Measurements from ENCODE around the gene TRAF5. TPM values are rescaled to one million over a fixed set of nuclear protein-coding genes. Genes with fewer than 3 reads are reported as not detected.

Gene TRAF5
- total RNA-seq, 2 donors from 2014 or later, result 13.9 to 14.5 TPM

DNA sequence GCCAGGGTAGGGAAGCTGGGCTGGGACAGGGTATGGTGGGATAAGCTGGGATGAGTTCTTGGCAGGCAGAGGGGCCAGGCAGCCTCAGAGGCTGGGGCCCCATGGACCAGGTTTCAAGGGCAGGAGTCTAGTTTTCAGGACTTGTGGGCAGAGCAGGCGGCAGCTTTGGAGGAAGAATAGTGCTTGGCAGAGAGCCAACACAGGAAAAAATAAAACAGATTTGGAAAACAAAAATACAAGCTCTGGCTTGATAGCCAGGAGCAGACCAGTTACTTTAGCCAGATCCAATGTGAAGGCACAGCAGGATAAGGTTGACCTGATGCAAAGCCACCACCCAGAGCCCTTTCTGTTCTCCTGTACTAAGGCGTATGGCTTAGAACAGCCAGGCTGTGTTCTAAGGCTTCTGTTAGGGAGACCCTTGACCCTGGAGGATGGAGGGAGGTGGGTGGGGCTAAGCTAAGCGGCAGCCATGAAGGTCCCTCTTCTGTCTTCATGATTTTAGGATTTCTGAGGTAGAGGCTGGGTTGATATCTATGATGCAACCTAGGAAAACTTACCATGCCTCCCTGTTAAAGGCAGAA lies 5.5 kb downstream of the TRAF5 start:
- Histone ChIP-seq H3K9ac (ENCODE audit: low read depth in 2 of 2, low read length in 2 of 2) (peak overlapping the region in 1 of 2 donors; percentile 19), H3K4me1 (peaks cover 41% of the 10 kb centered on the region), H3K4me3 (no peak overlapping the region), H3K36me3 (no peaks in the 10 kb centered on the region), H3K27me3 (no peaks in the 10 kb centered on the region), H3K9me3 (no peaks in the 10 kb centered on the region), H3K27ac (no peak overlapping the region)
- intact Hi-C loops (cut with DNase I), result no loop called here
- TF ChIP-seq, protein P1, sequence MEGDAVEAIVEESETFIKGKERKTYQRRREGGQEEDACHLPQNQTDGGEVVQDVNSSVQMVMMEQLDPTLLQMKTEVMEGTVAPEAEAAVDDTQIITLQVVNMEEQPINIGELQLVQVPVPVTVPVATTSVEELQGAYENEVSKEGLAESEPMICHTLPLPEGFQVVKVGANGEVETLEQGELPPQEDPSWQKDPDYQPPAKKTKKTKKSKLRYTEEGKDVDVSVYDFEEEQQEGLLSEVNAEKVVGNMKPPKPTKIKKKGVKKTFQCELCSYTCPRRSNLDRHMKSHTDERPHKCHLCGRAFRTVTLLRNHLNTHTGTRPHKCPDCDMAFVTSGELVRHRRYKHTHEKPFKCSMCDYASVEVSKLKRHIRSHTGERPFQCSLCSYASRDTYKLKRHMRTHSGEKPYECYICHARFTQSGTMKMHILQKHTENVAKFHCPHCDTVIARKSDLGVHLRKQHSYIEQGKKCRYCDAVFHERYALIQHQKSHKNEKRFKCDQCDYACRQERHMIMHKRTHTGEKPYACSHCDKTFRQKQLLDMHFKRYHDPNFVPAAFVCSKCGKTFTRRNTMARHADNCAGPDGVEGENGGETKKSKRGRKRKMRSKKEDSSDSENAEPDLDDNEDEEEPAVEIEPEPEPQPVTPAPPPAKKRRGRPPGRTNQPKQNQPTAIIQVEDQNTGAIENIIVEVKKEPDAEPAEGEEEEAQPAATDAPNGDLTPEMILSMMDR (IDR thresholded peaks at IDR 0.05), result no peak
- no peak for DNase-seq

DNA sequence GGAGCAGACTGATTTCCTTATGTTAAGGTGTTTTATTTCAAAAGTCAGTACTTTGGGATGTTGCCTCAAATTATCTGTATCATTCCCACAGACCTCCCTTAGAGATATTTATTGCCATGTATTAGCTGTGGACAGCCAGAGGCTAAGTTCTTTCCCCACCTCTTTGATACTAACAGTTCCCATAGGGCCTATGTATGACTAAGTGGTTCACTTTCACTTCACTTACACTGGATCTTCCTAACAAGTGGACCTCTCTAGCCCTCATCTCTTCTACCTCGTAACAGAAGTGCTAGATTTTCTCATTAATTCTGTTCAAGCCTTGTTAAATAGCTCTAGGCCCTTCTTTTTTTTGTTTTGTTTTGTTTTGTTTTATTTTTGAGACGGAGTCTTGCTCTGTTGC lies 6.2 kb downstream of the TRAF5 start:
- no peaks in the 10 kb centered on the region for H3K9me3 ChIP-seq
- no peak for DNase-seq
- H3K27me3 ChIP-seq, result no peaks in the 10 kb centered on the region
- H3K27ac ChIP-seq, result no peak overlapping the region
- TF ChIP-seq, protein P1 (IDR thresholded peaks at IDR 0.05), result no peak
- H3K36me3 ChIP-seq, result no peaks in the 10 kb centered on the region
- H3K4me3 ChIP-seq, result no peak overlapping the region
- intact Hi-C loops (cut with DNase I), result no loop called here
- H3K4me1 ChIP-seq, result peaks cover 45% of the 10 kb centered on the region
- H3K9ac ChIP-seq (ENCODE audit: low read depth in 2 of 2, low read length in 2 of 2), result no peak overlapping the region

DNA sequence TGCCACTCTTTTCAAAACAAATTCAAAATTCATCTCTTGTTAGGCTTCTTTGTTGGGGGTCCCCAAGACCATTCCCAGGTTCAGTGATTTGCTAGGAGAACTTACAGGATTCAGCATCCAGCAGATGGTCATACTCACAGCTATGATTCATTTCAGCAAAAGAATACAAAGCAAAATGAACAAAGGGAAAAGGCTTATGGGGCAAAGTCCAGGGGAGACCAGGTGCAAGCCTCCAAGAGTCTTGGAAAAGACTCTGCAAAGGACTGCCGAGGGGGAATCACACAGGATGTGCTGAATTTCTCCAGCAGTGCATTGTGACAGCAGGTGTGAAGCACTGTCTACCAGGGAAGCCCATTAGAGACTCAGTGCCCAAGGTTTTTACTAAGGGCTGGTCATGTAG lies 7.3 kb downstream of the TRAF5 start:
- intact Hi-C loops (cut with DNase I), result no loop called here
- Histone ChIP-seq H3K27me3 (no peaks in the 10 kb centered on the region), H3K4me3 (no peak overlapping the region), H3K36me3 (no peaks in the 10 kb centered on the region), H3K4me1 (peaks cover 45% of the 10 kb centered on the region), H3K9me3 (no peaks in the 10 kb centered on the region), H3K27ac (peak overlapping the region; percentile 75), H3K9ac (ENCODE audit: low read depth in 2 of 2, low read length in 2 of 2) (no peak overlapping the region)
- TF ChIP-seq, protein P1 (IDR thresholded peaks at IDR 0.05), result no peak
- peak; percentile 52 for DNase-seq

DNA sequence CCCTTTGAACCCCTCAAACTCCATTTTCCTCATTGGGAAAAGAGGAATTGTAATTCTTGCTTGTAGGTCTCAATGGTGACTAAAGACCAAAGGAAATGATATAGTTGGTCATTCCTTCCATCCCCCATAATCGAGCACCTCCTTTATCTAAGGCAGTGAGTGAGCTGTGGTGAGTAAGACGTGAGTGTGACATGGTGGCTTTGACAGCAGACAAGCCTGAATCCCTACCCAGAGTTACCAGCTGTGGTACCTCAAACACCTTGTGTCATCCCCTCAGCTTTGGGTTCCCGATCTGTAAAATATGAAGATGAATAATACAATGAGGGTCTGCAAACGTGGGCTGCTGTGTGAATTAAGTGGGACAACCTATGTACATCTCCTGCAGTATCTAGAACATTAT lies 8.4 kb downstream of the TRAF5 start:
- Histone ChIP-seq H3K9ac (ENCODE audit: low read depth in 2 of 2, low read length in 2 of 2) (peak overlapping the region in 1 of 2 donors; percentile 80), H3K4me3 (no peak overlapping the region), H3K36me3 (no peaks in the 10 kb centered on the region), H3K27ac (peak overlapping the region; percentile 75), H3K9me3 (no peaks in the 10 kb centered on the region), H3K27me3 (no peaks in the 10 kb centered on the region), H3K4me1 (peaks cover 44% of the 10 kb centered on the region)
- intact Hi-C loops (cut with DNase I), result no loop called here
- TF ChIP-seq, protein P1 (IDR thresholded peaks at IDR 0.05), result no peak
- DNase-seq, result no peak

DNA sequence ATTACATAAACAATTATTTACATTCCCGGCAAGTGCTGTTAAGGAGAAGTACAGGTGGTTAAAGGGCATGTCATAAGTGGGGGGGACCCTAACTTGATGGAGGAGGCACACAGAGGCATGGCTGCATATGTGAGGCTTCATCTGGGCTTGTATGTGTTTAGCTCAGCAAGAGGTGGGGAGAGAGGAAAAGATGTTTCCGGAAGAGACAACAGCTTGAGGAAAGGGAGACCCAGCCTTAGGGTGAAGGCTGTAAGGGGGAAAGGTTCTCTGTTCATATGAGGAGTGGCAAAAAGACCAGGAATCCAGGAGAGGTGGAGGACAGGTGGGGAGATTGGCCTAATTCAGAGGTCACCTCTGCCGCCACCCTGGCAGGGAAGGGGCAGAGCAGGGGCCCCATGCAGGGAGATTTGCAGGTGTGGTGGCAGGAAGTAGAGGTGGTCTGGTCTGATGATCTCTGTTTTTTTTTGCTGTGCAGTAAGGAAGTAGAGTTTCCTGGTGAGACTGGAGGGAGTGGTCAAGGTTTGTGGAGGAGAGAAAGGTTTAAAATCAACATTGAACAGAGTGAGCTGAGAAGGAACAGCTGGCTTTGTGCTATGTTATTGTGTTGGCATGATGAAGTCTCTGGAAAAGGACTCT lies 9.0 kb downstream of the TRAF5 start:
- TF ChIP-seq, protein P1 (IDR thresholded peaks at IDR 0.05), result no peak
- Histone ChIP-seq H3K4me3 (no peak overlapping the region), H3K9me3 (no peaks in the 10 kb centered on the region), H3K27me3 (no peaks in the 10 kb centered on the region), H3K27ac (peak overlapping the region; percentile 75), H3K4me1 (peaks cover 40% of the 10 kb centered on the region), H3K9ac (ENCODE audit: low read depth in 2 of 2, low read length in 2 of 2) (peak overlapping the region in 1 of 2 donors; percentile 80), H3K36me3 (no peaks in the 10 kb centered on the region)
- DNase-seq, result peak; percentile 62
- intact Hi-C loops (cut with DNase I), result no loop called here

Measured in colonic mucosa (tissue), 4 donors.